SKM-1 (cell line): Measurements from ENCODE around the gene PDE7B.
"Not testable (repeated sequence)": the region's sequence is repeated elsewhere in the genome, so short reads cannot be mapped to it uniquely, and the experiment has no call there.

ENCODE experiments used
- DNase-seq: peaks from one replicate; lab custom pipeline; 2025; ENCODE audit not compliant: unreplicated experiment; lab: John Stamatoyannopoulos, UW

Gene PDE7B

DNA sequence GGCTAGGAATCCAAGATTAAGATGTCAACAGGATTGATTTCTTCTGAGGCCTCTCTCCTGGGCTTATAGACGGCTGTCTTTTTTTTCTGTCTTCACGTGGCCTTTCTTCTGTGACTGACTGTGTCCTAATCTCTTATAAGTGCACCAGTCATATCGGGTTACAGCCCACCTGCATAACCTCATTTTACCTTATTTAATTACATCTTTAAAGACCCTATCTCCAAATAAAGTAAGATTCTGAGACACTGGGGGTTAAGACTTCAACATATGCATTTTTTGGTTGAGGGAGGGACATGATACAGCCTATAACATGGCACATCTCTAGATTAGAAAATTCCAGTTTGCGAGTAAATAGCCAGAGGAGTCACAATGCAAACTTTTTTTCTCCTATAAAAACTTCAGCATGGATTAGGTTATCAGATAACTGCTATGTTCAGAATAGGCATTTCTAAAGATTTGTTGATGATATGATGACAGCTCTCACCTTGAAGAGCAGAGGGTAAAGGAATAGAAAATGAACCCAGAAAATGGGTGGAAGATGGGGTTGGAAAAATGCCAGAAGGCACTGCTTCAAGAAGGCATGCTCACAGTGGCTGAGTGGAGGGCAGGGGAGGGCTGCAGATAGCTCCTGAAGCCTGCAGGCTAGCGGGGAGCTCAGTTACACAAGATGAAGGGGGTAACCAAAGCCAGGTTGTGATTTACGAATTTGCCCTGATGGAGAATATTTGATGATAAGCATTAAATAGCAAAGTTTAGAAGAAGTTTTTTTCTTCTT, 8.7 kb upstream of the PDE7B start:
- no peak for DNase-seq

DNA sequence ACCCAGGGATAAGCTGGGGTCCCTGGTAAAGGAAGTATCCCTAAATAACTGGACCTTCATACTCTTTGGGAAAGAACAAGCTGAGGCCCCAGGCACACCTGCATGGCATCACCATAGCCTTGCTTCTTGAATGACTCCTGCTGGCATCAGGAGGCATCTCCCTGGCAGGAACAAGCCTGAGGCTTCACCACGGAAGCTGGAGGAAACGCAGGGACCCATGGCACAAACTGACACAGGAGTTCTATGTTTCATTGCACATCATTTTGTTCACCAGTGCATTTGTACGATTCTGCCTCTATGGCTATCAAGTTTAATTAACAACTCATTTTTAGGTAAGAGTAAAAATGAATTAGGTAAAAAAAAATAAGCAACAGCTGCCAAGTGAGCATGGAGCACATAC, 619 bp upstream of the PDE7B start:
- DNase-seq = no peak

GRCh38 chr6:135852746-135853145, 1.2 kb downstream of the PDE7B start:
- DNase-seq = no peak

GRCh38 chr6:135853227-135853626, 1.7 kb downstream of the PDE7B start:
- no peak for DNase-seq

DNA sequence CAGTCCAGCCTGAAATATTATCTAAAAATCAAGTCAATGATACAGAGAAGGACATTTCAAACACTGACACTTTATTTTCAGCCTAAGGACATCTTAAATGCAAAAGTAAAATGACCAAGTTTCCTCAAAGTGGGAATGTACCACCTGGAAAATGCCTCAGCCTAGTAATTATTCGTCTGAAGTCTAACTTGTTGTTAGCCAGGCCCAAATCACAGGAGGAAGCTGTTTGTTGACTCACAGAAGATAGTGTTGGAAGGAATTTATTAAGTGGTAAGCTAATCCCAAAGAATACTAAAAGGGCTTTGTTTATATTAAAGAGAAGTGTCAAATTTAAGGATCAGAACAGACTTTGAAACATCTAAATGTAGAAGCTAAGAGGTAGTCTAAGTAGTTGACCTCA, 2.5 kb downstream of the PDE7B start:
- no peak for DNase-seq

- no peak for DNase-seq
Observed at GRCh38 chr6:135854799-135855198, 3.3 kb downstream of the PDE7B start.

DNA sequence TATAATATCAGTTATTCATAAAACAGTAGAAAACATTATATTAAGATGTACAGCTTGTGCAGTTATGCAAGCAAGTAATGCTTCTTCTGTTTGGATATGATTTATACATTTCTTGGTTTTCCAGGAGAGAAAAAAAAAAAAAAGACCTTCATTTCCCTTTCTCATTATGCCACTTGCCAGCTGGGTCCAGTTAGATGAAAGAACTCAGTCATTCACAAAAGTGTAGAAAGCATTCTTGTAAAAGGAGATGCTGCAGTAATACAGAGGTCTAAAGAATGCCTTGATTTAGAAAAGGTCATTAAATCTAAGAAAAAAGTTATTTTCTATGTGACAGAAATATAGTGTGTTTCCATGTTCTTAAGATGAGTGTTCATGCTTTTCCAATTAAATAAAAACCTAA, 7.4 kb downstream of the PDE7B start:
- DNase-seq = no peak

DNA sequence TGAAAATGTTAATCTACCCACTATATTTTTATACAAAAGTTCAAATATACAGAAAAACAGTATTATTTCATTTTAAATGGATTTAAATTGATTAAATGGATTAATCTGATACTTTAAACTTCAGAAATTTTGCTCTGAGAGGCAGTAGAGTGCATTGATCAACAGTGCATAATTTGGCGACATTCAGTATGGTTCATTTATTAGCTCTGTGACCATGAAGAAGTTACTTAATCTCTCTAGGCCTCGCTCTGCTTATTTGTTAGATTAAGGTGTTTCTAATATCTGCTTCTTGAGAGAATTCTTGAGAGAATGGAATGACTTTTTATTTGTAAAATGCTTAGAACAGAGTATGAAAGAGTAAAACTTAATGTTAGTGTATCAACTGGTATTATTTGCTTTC, 8.9 kb downstream of the PDE7B start:
- no peak for DNase-seq

DNA sequence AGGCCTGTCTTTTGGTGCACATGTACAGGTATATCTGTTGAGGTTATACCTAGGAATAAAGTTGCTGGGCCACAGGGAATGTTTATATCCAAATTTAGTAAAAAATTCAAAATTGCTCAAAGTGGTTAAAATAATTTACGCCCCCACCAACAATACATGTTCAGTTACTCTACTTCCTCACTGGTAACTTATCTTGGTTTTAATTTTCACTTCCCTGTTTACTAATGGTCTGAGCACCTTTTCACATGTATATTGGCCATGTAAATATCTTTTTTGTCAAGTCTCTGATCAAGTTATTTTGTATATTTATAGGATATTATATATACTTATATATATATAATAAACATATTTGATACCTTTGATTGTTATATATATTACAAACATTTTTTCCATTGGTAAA, 9.7 kb downstream of the PDE7B start:
- DNase-seq = no peak

DNA sequence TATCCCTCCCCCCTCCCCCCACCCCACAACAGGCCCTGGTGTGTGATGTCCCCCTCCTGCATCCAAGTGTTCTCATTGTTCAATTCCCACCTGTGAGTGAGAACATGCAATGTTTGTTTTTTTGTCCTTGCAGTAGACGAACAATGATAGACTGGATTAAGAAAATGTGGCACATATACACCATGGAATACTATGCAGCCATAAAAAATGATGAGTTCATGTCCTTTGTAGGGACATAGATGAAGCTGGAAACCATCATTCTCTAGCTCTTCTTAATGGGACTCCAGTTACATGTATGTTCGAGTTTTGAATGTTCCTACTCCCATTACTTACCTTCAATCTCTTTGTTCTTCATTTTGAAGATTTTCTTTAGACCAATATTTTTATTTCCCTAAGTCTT, 13.4 kb downstream of the PDE7B start:
- DNase-seq = not testable (repeated sequence)

DNA sequence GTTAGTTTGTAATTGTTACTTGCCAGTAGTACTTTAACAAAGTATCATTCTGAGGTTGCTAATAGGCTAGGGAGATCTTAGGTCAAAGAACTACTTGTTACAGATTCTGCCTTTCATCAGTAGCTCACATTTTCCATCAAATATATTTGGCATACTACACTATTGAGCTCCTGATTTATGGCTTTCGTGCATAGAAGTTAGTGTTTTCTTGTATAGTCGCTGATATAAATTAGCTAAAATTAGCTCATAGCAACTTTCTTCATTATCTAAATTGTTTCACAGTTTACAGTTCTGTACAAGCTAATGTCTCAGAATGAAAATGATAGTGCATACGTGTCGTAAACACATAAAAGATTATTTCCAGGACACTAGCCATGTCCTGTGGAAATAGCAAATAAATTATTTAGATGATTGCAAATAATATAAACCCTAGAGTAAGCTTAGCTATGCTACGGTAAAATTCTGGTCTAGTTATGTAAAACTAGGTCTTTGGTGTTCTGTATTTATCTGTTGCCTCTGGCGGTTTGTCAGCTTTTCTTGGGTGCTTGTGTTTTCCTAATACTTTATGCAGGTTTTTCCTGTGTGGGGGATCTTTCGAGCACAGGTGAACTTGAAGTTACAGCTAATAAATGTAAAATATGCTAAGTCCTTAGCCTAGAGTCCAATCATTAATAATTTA, 15.1 kb downstream of the PDE7B start:
- no peak for DNase-seq

GRCh38 chr6:135867332-135867731, 15.8 kb downstream of the PDE7B start:
- DNase-seq = no peak

DNA sequence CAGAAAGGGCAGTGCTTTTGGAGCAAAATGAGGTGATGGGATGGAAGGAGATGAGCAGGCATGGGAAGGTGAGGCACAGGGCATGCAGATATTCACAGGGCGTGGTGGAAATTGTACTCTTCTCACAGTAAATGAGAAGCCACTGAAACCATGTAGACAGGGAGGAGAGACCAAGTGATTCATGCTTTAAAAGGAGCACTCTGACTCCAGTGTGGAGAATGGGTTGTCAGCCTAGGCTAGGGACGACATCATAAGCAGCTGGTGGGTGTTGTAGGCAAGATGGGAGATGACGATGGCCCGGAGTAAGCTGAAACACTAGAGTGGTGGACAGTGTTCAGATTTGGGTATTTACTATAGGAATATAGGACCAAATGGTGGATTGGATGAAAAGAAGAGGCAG, 18.4 kb downstream of the PDE7B start:
- DNase-seq = no peak

DNA sequence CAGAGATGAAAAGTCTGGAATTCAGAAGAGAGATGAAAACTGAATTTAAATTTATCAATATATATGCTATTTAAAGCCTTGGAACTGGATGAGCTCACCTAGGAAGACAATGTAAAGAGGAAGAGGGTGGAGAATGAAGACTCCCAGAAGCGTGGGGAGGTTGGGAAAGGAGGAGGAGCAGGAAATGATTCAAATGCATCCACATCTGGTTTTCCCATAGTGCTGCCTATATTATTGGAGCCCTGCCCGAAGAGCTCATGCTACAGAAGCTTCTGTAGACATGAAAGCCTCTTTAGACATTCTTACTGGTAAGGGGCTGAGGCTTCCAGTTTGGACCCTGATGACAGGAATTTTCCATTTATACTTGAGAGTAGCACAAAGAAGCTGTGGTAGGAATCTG, 19.2 kb downstream of the PDE7B start:
- no peak for DNase-seq

- no peak for DNase-seq
Observed at GRCh38 chr6:135871296-135871695, 19.8 kb downstream of the PDE7B start.

DNA sequence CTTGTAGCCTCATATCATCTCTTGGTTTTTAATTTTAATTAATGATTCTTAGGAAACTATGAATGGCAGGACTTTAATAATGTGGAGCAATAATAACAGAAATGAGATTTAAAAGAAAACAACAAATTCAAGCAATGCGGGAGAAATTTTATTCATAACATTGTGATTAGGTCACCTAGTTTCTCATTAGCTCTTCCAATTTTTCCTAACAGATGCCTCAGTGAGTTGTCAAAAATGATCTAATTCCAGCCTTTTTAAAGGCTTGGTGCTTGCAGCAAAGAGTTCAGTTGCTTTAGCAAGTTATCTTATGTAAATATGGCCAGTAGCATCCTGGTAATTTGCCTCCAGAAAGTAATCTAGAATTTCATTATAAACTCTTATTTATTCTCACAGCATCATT, 20.4 kb downstream of the PDE7B start:
- no peak for DNase-seq

- DNase-seq = no peak
Observed at GRCh38 chr6:135875446-135875845, 23.9 kb downstream of the PDE7B start.

DNA sequence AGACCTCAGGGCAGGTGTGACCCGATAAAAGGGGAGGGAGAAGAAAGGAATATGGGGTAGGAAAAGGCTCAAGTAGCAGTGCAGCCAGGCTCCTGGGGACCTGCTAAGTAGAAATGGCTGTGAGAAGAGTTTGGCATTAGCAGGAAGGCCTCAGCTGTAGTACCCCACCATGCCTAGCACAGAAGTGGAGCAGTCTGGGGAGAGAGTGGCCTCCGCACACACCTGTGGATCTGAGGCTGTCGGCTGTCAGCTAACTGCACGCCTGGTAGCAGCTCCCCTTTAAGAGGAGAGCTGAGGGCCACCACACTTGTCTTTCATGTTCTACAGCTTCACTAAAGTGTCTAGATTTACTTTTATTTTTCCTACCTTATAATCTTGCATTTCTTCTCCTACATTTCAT, 24.6 kb downstream of the PDE7B start:
- no peak for DNase-seq

DNA sequence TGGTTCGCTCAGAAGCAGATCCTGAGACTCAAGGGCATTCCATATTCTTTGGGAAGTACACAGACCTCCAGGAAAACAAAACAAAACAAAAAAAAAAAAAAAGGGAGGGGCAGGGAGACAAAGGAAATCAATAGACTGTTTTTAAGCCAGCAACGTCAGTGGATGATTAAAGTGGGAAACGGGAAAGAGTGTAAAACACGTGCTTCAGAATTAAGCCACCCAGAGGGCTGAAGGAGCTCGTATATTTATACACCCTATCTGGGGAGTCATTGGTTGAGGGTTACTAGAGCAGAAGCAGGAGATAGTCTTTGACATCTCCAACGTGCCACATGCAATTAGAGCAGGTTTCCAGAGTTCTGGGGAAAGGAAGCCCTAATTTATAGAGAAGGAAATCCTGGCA, 26.2 kb downstream of the PDE7B start:
- DNase-seq = no peak

GRCh38 chr6:135880066-135880972, 28.8 kb downstream of the PDE7B start:
- DNase-seq = no peak

DNA sequence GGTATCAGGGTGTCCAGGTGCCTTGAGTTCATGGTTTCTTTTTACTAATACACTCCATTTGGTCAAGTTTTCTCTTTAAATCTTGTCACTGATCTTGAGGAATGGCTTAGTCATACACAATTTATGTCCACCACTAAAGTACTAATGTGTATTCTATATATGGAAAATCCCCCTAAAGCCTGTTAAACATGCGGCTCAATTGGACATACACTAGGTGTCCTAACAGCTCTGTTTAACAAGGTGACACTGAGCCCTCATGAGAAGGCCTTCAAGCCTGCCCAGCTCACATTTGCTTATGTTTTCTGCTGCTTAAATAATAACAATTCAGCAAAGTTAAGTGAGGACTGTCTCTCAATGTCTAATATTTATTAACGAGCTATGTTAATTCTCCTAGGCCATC, 31.5 kb downstream of the PDE7B start:
- no peak for DNase-seq

- DNase-seq = no peak
Observed at GRCh38 chr6:135883536-135883935, 32.0 kb downstream of the PDE7B start.
